Sigmoid colon (tissue), 3 donors: ENCODE results near the gene WNK2.

ENCODE experiments used
- CTCF ChIP-seq, 4 experiments: fragments of 450-650 bp in 3 of 4; fragments of 200-600 bp in 1 of 4; IDR thresholded peaks; one replicate each; pipeline ENCODE4 v1.5.1; 2016 to 2019; ENCODE audit warnings: antibody characterized with exemption in 4 of 4, mild to moderate bottlenecking in 3 of 4, moderate library complexity in 2 of 4
- POLR2A ChIP-seq, 2 donors: fragments of 450-650 bp; IDR thresholded peaks; one replicate each; pipeline ENCODE4 v1.6.1; 2016; ENCODE audit warnings: antibody characterized with exemption in 2 of 2, mild to moderate bottlenecking in 2 of 2, moderate library complexity in 2 of 2

GRCh38 chr9:93308676-93309075 lies 124.7 kb downstream of the WNK2 start:
- no peak for TF ChIP-seq POLR2A (IDR thresholded peaks at IDR 0.05)
- no peak for TF ChIP-seq CTCF (IDR thresholded peaks at IDR 0.05)
